Stimulated activated CD4-positive, alpha-beta T cell treated with anti-CD3 and anti-CD28 coated beads, Interleukin-15, amount 100 ng/mL, for 24 hours (primary cell): ENCODE data around the gene GSX1.
"Not testable (repeated sequence)": the region's sequence is repeated elsewhere in the genome, so short reads cannot be mapped to it uniquely, and the experiment has no call there.

Experiments used
- DNase-seq: peaks from one replicate; pipeline ENCODE4 v3.0.0-alpha.2; 2020

Gene GSX1

GRCh38 chr13:27794921-27795717 lies 2.8 kb downstream of the GSX1 start:
- no peak for DNase-seq

- no peak for DNase-seq
Measured at GRCh38 chr13:27795718-27796019, 3.4 kb downstream of the GSX1 start.

GRCh38 chr13:27796544-27797227 lies 4.4 kb downstream of the GSX1 start:
- DNase-seq = no peak

- DNase-seq = no peak
Measured at GRCh38 chr13:27797228-27797624, 4.9 kb downstream of the GSX1 start.

- DNase-seq = no peak
Measured at GRCh38 chr13:27806744-27807387, 14.6 kb downstream of the GSX1 start.

GRCh38 chr13:27808851-27809550 lies 16.7 kb downstream of the GSX1 start:
- DNase-seq = no peak

GRCh38 chr13:27810009-27810408 lies 17.7 kb downstream of the GSX1 start:
- no peak for DNase-seq

GRCh38 chr13:27810461-27810860 lies 18.2 kb downstream of the GSX1 start:
- DNase-seq = no peak

- no peak for DNase-seq
Measured at GRCh38 chr13:27813826-27814225, 21.5 kb downstream of the GSX1 start.

GRCh38 chr13:27817832-27818231 lies 25.5 kb downstream of the GSX1 start:
- not testable (repeated sequence) for DNase-seq

GRCh38 chr13:27820524-27821482 lies 28.5 kb downstream of the GSX1 start:
- no peak for DNase-seq

GRCh38 chr13:27821566-27821965 lies 29.3 kb downstream of the GSX1 start:
- DNase-seq = no peak

GRCh38 chr13:27822258-27822872 lies 30.1 kb downstream of the GSX1 start:
- no peak for DNase-seq

GRCh38 chr13:27822873-27823311 lies 30.6 kb downstream of the GSX1 start:
- DNase-seq = no peak

GRCh38 chr13:27824121-27824520 lies 31.8 kb downstream of the GSX1 start:
- DNase-seq = no peak

- DNase-seq = no peak
Measured at GRCh38 chr13:27825072-27825471, 32.8 kb downstream of the GSX1 start.

- DNase-seq = peak; percentile 78
Measured at GRCh38 chr13:27826379-27827353, 34.4 kb downstream of the GSX1 start.

- DNase-seq = no peak
Measured at GRCh38 chr13:27827646-27828045, 35.4 kb downstream of the GSX1 start.

- peak; percentile 69 for DNase-seq
Measured at GRCh38 chr13:27830010-27830409, 37.7 kb downstream of the GSX1 start.

GRCh38 chr13:27833206-27833605 lies 40.9 kb downstream of the GSX1 start:
- no peak for DNase-seq
